Measurements from ENCODE around the gene MRPL37.

Gene MRPL37

DNA sequence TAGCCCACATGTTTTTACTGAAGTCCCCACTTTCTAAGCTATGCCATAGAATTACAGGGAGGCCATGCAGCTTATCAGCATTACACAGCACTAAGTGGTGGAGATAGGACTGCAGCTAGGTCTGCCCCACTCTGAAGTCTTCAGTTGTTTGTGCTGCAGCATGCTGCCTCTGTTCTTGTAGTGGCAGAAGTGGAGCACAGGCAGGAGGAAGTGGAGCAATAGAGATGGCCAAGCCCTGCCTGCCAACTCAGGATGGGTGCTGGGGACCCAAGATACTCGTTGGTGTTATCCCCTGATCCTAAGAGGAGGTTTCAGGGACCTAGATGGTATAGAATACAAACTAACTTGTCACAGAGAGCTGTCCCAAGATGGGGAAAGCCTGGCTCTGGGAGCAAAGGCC is 12.9 kb downstream of the MRPL37 start:
- Histone ChIP-seq H3K9ac (no peak overlapping the region), H3K79me2 (no peaks in the 10 kb centered on the region), H3K9me3 (ENCODE audit: control insufficient read depth, low read length) (no peaks in the 10 kb centered on the region), H3K4me1 (no peaks in the 10 kb centered on the region), H2AFZ (no peak overlapping the region), H3K27ac (no peak overlapping the region), H3K36me3 (ENCODE audit: control insufficient read depth, insufficient read depth, low read length) (no peaks in the 10 kb centered on the region), H3K27me3 (ENCODE audit: control insufficient read depth, insufficient read depth, low read length) (no peaks in the 10 kb centered on the region), H3K4me2 (ENCODE audit: low read length) (no peak overlapping the region), H3K4me3 (ENCODE audit: low read depth, low read length) (no peak overlapping the region)
- TF ChIP-seq, protein P1, sequence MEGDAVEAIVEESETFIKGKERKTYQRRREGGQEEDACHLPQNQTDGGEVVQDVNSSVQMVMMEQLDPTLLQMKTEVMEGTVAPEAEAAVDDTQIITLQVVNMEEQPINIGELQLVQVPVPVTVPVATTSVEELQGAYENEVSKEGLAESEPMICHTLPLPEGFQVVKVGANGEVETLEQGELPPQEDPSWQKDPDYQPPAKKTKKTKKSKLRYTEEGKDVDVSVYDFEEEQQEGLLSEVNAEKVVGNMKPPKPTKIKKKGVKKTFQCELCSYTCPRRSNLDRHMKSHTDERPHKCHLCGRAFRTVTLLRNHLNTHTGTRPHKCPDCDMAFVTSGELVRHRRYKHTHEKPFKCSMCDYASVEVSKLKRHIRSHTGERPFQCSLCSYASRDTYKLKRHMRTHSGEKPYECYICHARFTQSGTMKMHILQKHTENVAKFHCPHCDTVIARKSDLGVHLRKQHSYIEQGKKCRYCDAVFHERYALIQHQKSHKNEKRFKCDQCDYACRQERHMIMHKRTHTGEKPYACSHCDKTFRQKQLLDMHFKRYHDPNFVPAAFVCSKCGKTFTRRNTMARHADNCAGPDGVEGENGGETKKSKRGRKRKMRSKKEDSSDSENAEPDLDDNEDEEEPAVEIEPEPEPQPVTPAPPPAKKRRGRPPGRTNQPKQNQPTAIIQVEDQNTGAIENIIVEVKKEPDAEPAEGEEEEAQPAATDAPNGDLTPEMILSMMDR (IDR thresholded peaks at IDR 0.05) = no peak

DNA sequence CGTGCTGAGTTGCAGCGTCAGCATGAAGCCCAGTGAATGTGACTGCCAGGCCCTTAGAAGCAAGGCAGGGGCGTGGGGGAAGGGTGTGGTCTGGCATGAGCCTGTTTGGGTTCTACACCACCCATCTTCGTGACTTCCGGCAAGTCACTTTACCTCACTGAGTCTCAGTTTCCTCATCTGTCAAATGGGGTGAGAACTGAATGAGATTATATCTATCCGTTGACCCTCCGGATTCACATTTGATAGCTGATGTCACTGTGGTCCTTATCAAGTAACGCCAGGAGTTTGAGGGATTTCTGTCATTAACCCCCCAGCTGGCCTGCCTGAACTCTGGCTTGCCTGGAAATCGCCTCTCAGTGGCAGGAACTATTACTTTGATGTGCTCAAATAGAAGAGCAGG is 15.6 kb downstream of the MRPL37 start:
- no peak overlapping the region for H3K27ac ChIP-seq
- no peak overlapping the region for H3K4me2 ChIP-seq (ENCODE audit: low read length)
- H3K79me2 ChIP-seq = no peaks in the 10 kb centered on the region
- no peak overlapping the region for H3K4me3 ChIP-seq (ENCODE audit: low read depth, low read length)
- H3K36me3 ChIP-seq (ENCODE audit: control insufficient read depth, insufficient read depth, low read length) = no peaks in the 10 kb centered on the region
- TF ChIP-seq, protein P1 (IDR thresholded peaks at IDR 0.05) = no peak
- H3K27me3 ChIP-seq (ENCODE audit: control insufficient read depth, insufficient read depth, low read length) = no peaks in the 10 kb centered on the region
- no peaks in the 10 kb centered on the region for H3K9me3 ChIP-seq (ENCODE audit: control insufficient read depth, low read length)
- H3K4me1 ChIP-seq = peaks cover 15% of the 10 kb centered on the region
- H2AFZ ChIP-seq = no peak overlapping the region
- H3K9ac ChIP-seq = no peak overlapping the region

DNA sequence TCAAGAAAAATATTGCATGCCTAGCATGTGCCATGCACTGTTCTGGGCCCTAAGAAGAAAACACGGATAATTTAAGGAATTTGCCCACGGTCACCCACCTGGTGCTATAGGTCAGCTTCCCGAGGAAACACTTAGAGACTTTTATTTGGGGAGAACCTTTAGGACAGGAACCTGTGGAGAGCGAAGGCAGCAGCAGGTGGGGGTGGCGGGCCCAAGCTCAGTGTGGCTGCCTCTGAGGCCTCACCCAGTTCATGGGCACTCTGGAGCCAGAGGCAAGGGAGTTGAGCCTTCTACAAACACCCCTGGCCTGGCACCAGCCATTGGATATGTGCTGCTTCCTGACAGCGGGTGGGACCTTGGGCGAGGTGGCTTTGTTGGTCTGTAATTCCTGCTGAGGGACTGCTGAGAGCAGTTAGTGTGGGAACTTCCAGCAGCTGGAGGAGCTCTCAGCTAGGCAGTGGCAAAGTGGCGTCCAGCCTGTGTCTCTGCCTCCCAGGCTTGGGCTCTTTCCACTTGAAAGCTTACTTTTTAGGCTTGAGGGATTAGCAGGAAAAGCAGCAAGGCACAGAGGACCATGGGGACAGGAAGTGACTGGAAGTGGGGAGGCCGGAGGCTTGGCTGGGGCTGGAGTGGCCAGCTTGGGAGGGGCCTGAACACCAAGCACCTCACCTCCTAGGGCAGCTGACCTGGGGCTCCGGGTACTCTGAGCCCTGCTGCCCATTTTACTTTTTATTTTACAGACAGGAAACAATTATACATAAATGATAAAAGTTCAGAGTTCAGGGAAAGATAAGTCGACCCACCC is 19.1 kb downstream of the MRPL37 start:
- peaks cover 17% of the 10 kb centered on the region for H3K4me1 ChIP-seq
- H2AFZ ChIP-seq = no peak overlapping the region
- peak overlapping the region; percentile 76 for H3K27ac ChIP-seq
- no peaks in the 10 kb centered on the region for H3K9me3 ChIP-seq (ENCODE audit: control insufficient read depth, low read length)
- H3K4me2 ChIP-seq (ENCODE audit: low read length) = no peak overlapping the region
- no peak overlapping the region for H3K9ac ChIP-seq
- no peak overlapping the region for H3K4me3 ChIP-seq (ENCODE audit: low read depth, low read length)
- TF ChIP-seq, protein P1 (IDR thresholded peaks at IDR 0.05) = no peak
- no peaks in the 10 kb centered on the region for H3K36me3 ChIP-seq (ENCODE audit: control insufficient read depth, insufficient read depth, low read length)
- no peaks in the 10 kb centered on the region for H3K27me3 ChIP-seq (ENCODE audit: control insufficient read depth, insufficient read depth, low read length)
- H3K79me2 ChIP-seq = no peaks in the 10 kb centered on the region

DNA sequence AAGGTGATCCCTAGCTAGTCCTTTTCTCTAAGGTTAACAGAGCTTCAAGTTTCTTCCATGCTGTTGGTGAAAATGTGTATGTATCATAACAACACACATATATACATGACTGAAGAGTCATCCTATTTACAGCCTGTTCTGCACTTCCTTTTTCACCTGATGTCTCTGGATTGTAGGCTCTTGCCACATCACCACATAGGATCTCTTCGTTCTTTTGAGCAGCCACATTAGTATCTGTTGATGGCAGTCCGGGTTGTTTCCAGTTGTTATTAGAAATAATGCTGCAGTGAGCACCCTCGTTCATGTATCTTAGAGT is 19.7 kb downstream of the MRPL37 start:
- H3K4me1 ChIP-seq = peaks cover 17% of the 10 kb centered on the region
- H3K36me3 ChIP-seq (ENCODE audit: control insufficient read depth, insufficient read depth, low read length) = no peaks in the 10 kb centered on the region
- H3K4me3 ChIP-seq (ENCODE audit: low read depth, low read length) = no peak overlapping the region
- no peaks in the 10 kb centered on the region for H3K9me3 ChIP-seq (ENCODE audit: control insufficient read depth, low read length)
- TF ChIP-seq, protein P1 (IDR thresholded peaks at IDR 0.05) = no peak
- H3K4me2 ChIP-seq (ENCODE audit: low read length) = peak overlapping the region; percentile 43
- peak overlapping the region; percentile 76 for H3K27ac ChIP-seq
- H2AFZ ChIP-seq = peak overlapping the region; percentile 25
- H3K9ac ChIP-seq = no peak overlapping the region
- H3K27me3 ChIP-seq (ENCODE audit: control insufficient read depth, insufficient read depth, low read length) = no peaks in the 10 kb centered on the region
- H3K79me2 ChIP-seq = no peaks in the 10 kb centered on the region

Measured in parathyroid adenoma (tissue), 2 donors.